A172 (cell line): ENCODE results near the gene B4GALNT4. TPM values are rescaled to one million over a fixed set of nuclear protein-coding genes. Genes with fewer than 3 reads are reported as not detected.
"Not testable (repeated sequence)": the region's sequence is repeated elsewhere in the genome, so short reads cannot be mapped to it uniquely, and the experiment has no call there.

Experiments
- DNase-seq: peaks from one replicate; pipeline ENCODE4 v3.0.0-alpha.2; 2015; ENCODE audit warnings: low spot score
- total RNA-seq: library from RNA; depleted of rRNA; stranded (reverse); fragments of >200 nt; shearing (Covaris generic); gene quantifications from 2 replicates; pipeline ENCODE4 v1.2.3, GENCODE V29; 2014

Gene B4GALNT4
- total RNA-seq, 1 experiment from 2014 or later, result 27.9 TPM

GRCh38 chr11:334264-334994, 34.9 kb upstream of the B4GALNT4 start:
- DNase-seq, result no peak

DNA sequence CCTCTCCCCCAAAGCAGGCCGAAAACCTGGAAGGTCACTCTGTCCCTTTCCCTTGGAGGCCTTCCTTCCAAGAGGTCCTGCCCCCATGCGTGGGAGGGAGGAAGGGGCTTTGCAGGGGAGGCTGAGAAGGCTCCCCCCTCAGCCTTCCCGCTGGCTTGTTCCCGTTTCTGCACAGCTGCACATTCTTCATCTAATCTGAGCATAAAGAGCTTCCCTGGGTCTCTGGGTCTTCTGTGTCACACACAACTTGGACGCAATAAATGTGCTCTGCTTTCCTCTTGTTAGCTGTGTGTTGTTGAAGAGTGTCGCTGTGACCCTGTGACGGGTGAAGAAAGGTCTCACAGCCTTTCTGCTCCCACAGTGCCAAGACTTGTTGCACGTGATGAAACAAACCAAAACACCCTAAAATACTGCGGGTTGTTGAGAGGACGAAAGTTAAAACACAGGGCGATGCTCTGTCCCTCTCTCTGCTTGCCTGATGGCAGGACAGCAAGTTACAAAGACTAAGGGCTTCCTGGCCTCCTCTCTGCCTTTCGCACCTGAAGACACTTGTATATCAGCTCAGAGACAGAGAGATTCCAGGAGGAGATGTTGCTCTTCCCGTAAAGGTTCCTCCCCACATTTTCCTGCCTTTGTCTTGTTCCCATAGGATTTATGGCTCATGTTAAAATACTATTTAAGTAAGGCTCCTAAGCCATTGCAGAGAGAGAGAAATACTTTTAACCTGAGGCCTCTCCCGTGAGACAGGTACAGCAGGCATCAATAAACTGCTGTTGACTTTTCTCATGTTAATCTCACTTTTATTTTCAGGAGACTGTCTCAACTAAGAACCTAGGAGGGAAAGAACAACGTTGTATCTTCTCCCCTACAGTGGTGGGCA, 33.3 kb upstream of the B4GALNT4 start:
- no peak for DNase-seq

DNA sequence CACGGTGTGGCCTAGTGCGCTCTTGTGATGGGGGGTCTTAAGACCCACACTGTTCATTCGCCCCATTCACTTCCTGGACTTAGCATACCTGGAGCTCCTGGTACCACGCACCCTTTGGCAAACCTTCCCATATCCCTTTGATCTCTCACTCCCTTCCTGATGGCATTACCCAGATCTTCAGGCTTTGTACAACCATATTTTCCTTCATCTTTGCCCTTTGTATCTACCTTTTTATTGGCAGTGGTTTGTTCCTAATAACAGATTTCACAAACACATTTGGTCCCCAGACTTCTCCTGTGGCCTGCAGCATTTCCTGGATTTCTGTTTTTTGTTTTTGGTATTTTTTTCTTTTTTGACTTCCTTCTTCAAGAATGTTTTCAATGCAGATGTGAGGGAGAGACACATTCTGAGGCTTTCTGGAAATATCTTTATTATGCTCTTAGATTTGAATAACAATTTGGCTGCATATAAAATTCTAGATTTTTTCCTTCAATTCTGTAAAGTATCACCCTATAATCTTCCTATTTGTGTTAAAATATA, 32.6 kb upstream of the B4GALNT4 start:
- no peak for DNase-seq

- no peak for DNase-seq
Observed at GRCh38 chr11:337711-338110, 31.6 kb upstream of the B4GALNT4 start.

DNA sequence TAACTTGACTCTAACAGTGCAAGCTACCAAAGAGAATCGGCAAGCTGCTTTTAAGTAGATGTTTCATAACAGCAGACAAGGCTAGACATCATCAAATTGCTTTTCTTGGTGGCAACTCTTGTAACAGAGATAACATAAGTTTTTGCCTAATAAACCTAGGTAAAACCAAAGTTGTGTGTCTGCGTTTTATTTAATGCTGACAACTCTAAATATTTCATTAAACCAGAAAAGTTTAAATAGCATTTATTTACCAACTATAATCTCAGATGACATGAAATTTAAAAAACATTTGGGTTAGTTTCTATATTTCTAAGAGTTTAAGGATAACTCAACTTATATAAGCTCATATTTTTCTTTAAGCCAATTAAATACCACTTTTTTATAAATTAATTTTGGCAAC, 29.3 kb upstream of the B4GALNT4 start:
- DNase-seq, result no peak

DNA sequence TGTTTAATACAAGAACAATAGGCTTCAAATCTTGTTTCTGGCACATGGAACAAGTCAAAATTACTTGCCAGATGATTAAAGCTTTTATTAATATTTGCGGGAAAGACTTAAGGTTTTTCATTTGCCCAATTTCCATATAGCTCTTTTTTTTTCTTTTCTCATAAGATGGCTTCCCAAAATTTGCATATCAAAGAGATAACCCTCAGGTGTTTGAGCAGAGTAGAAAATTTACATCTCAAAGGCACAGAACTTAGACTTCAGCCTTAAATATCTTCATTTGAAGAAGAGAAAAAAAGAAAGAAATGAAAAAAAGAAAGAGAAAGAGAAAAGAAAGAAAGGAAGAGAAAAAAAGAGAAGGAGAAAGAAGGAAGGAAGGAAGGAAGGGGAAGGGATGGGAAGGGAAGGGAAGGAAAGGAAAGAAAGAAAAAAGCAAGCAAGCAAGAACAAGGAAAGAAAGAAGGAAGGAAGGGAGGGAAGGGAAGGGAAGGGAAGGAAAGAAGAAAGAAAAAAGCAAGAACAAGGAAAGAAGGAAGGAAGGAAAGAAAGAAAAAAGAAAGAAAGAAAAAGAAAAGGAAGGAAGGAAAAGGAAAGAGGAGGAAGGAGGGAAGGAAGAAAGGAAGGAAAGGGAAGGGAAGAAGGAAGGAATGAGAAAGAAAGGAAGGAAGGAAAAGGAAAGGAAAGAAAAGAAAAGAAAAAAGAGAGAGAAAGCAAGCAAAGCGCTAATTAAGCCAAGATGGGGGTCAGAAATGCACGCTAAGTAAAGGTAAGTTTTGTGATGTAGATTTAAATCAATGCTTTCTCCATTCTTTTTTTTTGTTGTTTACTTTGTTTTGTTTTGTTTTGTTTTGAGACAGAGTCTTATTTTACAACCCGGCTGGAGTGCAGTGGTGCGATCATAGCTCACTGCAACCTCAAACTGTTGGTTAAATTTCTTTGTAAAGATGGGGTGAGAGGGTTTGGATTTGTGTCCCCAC, 28.5 kb upstream of the B4GALNT4 start:
- DNase-seq, result no peak

DNA sequence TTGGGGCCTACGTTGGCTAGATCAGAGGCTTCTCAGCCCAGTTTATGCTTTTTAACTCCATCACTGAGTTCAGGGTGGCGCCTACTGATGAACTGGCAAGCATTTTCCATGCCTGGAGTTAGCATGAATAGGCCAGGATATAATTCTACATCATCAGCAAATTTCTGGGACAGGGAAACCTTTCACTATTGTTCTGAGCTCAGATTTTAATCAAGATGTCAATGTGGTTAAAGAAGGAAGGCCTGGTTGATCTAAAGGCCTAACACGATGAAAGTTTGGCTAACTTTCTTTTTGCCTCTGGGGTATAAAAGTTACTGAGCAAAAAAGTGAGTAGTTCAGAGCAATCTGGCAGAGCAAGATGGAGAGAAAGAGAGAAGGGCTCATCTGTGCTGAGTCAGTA, 27.0 kb upstream of the B4GALNT4 start:
- no peak for DNase-seq

DNA sequence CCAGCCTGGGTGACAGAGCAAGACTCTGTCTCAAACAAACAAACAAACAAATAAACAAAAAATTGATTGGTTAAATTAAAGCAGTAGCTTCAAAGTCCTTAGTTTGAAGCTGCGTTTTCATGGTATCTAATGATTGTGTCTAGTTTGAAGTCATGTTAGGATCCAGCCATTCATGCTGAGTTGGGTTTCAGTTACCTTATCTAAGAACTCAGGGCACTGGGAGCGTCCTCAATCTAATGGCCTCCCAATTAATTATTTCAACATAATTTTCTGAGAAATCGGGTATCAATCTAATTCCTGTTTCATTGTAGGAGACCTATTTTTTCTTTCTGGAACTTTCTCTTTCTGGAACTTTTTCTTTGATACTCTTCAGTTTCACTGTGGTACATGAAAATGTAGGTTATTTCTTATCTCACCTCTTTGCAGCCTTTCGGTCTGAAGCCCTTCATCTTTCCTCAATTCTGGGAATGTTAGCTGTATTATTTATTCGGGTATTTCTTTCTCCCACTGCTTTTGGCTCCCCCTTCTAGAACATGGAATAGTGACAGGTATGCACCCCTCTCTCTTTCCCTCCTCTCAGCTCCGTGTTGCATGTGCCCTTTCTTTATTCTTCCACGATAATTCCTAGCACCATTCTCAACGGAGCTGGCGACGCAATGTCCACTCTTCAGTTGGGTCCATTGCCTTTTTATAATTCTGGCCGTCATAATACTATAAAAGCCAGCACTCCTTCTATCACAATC, 24.3 kb upstream of the B4GALNT4 start:
- DNase-seq, result no peak

DNA sequence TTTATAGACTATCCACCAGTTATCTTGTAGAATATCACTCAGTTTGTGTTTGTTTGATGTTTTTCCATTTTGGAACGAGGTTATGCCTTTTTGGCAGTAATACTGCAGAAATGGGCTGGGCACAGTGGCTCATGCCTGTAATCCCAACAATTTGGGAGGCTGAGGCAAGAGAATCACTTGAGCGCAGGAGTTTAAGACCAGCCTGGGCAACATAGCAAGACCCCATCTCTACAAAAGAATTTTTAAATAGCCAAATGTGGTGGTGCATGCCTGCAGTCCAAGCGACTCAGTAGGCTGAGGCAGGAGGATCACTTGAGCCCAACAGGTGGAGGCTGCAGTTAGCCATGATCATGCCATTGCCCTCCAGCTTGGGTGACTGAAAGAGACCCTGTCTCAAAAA, 22.8 kb upstream of the B4GALNT4 start:
- no peak for DNase-seq

DNA sequence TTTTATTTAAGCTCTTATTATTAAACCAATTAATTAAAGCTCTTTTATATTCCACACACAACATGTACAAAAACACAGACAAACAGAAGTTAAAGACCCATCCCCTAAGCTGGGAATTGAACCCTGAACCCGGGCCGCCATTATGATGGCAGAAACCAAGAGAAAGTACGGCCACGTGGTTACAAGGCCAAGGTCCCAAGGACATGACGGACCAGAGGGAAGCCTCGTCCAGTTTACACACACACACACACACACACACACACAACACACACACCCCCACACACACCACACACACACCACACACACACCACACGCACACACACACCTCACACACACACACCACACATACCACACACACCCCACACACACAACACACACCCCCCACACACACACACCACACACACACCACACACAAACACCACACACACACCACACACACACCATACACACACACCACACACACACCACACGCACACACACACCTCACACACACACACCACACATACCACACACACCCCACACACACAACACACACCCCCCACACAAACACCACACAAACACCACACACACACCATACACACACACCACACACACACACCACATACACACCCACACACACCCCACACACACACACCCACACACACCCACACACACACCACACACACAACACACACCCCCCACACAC, 19.9 kb upstream of the B4GALNT4 start:
- DNase-seq, result not testable (repeated sequence)

DNA sequence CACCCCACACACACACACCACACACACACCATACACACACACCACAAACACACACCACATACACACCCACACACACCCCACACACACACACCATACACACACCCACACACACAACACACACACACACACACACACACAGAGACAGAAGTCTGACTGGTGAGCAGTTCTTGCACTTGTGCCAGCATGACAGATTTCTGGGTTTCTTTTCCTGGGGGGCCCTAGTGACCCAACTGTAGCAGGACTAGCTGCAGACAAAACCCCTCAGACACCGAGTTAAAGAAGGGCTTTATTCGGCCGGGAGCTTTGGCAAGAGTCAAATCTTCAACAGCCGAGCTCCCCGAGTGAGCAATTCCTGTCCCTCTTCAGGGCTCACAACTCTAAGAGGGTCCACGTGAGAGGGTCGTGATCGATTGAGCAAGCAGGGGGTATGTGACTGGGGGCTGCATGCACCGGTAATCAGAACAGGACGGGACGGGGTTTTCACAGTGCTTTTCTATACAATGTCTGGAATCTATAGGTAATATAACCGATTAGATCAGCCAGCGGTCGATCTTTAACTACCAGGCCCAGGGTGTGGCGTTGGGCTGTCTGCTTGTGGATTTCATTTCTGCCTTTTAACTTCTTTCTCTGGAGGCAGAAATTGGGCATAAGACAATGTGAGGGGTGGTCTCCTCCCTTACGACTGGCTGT, 19.1 kb upstream of the B4GALNT4 start:
- DNase-seq, result not testable (repeated sequence)

DNA sequence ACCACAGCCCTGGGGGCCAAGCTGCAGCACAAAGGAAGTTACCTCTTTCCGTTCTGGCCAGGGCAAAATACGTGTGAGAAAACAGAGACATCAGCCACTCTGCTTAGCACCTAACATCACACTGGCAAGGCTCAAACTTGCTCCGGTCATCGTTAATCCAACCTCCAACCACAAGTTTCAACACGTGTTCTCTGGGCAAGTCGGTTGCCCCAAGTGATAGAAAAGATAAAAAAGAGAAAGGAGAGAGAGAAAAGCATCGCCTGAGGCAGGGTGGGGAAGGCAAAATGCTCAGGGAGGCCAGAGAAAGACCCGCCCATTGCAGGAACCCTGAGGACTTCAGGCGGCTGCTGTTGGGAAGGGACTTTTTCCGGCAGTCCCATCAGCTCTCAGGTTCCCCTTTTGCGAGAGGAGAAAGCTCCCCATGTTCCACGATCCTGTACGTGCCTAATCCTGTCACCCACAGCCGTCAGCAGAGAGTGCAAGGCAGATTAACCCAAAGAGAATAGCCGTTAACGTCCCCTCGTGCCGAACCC, 18.5 kb upstream of the B4GALNT4 start:
- DNase-seq, result peak; percentile 60

GRCh38 chr11:351411-351810, 17.9 kb upstream of the B4GALNT4 start:
- no peak for DNase-seq

DNA sequence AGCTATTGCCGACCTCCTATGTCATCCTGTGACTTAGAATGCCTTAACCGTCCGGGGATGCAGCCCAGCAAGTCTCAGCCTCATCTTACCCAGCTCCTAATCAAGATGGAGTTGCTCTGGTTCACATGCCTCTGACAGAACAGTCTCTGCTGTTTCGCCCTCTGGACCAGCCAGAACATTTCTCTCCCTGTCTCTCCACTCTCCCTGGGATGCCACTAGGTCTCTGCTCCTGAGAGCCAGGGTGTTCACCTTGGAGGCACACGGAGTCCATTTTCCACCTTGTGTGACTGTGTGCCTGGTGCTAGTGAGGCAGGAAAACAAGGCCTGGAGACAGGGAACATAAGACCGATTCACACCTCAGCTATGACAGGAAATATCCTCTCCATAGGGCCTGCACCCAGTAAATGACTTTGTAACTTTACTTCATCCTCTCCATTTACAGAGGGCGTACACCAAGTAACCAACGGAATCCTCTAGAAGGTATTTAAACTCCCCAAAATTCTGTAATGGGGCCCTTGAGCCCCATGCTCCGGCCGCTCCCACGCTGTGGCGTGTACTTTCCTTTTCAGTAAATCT, 16.8 kb upstream of the B4GALNT4 start:
- no peak for DNase-seq

DNA sequence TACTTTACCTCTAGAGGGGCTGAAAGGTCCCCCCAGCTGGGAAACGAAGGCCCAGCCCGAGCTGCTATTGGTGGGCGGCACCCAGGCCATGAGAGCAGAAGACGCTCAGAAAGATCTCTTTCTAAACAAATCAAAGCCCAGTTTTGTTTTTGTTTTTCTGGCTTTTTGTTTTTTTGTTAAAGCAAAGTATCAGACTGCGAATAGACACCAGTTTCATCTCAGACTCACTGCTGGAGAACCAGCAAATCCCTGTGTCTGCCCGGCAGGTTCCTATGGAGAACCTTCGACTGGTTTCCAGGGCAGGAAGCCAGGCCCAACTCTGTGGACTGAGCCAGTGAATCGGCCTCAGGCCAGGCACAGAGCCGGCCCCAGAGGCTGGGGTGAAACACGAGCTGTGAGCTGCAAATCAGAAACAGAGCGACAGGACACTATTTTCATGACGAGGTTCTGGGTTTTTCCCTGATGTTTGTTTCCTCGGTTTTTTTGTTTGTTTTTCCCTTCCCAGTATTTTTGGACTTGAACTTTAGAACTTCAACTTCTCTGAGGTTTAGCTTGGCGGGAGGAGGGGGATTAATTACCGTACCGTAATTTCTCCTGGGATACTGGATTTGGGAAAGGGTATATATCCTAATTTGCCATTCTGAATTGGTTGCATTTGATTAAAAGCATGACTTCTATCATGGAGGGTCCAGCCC, 16.0 kb upstream of the B4GALNT4 start:
- DNase-seq, result no peak

- peak; percentile 89 for DNase-seq
Observed at GRCh38 chr11:355581-356458, 13.5 kb upstream of the B4GALNT4 start.

DNA sequence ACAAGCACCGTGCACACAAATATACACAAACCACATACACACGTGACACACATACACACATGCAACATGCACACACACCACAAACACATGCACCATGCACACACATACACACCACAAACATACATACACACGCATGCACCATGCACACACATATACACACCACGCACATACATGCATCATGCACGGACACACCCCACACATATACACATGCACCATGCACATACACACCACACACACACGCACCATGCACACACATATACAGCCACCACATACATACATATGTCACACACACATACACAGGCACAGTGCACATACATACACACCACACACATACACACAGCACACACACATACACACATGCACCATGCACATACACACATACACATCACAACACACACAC, 12.7 kb upstream of the B4GALNT4 start:
- DNase-seq, result no peak
